ENCODE measurements around the gene PRR16. TPM values are rescaled to one million over a fixed set of nuclear protein-coding genes. Genes with fewer than 3 reads are reported as not detected.

PRR16 gene
- total RNA-seq, 4 donors from 2014 or later, result 8.3 to 12.1 (median 10.5) TPM

GRCh38 chr5:120632430-120632829, 168.3 kb downstream of the PRR16 start:
- TF ChIP-seq CTCF (IDR thresholded peaks at IDR 0.05; ENCODE audit: low read depth), result no peak

GRCh38 chr5:120638449-120638848, 174.3 kb downstream of the PRR16 start:
- no peak for TF ChIP-seq CTCF (IDR thresholded peaks at IDR 0.05; ENCODE audit: low read depth)

GRCh38 chr5:120640778-120641177, 176.7 kb downstream of the PRR16 start:
- TF ChIP-seq CTCF (IDR thresholded peaks at IDR 0.05; ENCODE audit: low read depth), result no peak

- TF ChIP-seq CTCF (IDR thresholded peaks at IDR 0.05; ENCODE audit: low read depth), result no peak
Observed at GRCh38 chr5:120644516-120644915, 180.4 kb downstream of the PRR16 start.

GRCh38 chr5:120655828-120656435, 191.8 kb downstream of the PRR16 start:
- no peak for TF ChIP-seq CTCF (IDR thresholded peaks at IDR 0.05; ENCODE audit: low read depth)

- TF ChIP-seq CTCF (IDR thresholded peaks at IDR 0.05; ENCODE audit: low read depth), result no peak
Observed at GRCh38 chr5:120657104-120657503, 193.0 kb downstream of the PRR16 start.

- TF ChIP-seq CTCF (IDR thresholded peaks at IDR 0.05; ENCODE audit: low read depth), result no peak
Observed at GRCh38 chr5:120677481-120677880, 213.4 kb downstream of the PRR16 start.

Data from subcutaneous adipose tissue (tissue), 4 donors.